ENCODE measurements around the gene TC2N. TPM values are rescaled to one million over a fixed set of nuclear protein-coding genes. Genes with fewer than 3 reads are reported as not detected.
A peak's percentile ranks its signal among the peaks of the same experiment; 100 is the strongest.

TC2N gene
- total RNA-seq, 1 experiment from 2014 or later, result 15.9 TPM

DNA sequence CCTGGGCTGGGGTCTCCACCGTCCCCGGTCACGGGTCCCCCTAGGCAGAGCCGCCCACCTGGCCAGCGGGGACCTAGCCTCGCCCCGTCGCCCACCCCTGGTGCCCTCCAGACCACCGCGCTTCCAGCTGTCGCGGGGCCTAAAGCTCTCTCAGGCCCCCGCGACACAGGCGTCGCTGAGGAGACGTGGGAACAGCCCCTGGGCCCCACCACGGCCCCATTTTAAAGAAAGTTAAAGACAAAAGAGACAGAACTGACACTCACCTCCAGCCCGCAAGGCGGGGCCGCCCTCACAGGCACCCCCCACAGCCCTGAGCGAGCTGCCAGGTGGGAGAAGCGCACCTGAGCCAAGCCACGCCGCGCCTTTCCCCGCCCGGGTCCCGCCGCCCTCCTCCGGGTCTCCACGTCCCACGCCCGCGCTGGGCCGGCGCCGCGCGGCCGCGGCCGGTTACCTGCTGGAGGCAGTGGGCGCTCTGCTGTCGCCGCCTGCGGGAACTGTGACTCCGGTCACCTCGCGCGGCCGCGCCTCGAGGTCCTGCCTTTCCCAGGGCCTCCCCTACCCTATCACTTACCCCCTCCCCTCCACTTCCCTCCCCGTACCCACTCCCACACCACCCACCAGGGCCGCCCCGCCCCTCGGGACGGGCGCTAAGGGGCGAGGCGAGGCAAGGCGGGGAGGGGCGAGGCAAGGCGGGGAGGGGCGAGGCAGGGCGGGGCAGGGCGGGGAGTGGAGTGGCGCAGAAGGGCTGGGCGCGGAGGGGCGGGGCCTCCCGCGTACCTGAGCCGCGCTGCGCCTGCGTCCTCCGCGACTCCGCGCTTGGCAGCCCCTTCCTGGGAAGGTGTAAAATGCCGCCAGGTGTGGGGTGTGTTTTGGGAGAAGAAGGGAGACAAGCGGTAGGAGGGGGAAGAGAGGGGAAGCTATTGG, 31.2 kb downstream of the TC2N start:
- Histone ChIP-seq H3K4me1 (ENCODE audit: control insufficient read depth in 1 of 2, insufficient read depth in 2 of 2, low read length in 2 of 2) (peaks cover 5 to 15% of the 10 kb centered on the region in 2 experiments; a peak in 3 of 4 replicates), H3K27ac (ENCODE audit: low read depth, low read length) (no peak overlapping the region; the same call in 1 of the 2 replicates), H3K9me3 (ENCODE audit: control insufficient read depth in 1 of 2, insufficient read depth in 1 of 2, low read depth in 1 of 2, low read length in 2 of 2) (no peaks in the 10 kb centered on the region), H4K20me1 (ENCODE audit: insufficient read depth) (no peaks in the 10 kb centered on the region), H3K4me3 (replicated peaks in 1 of 2; ENCODE audit: low read depth in 1 of 2, low read length in 2 of 2) (peak overlapping the region; percentile 52 to 66), H3K9ac (ENCODE audit: low read length) (peak overlapping the region; percentile 58), H3K79me2 (ENCODE audit: insufficient read depth, low read length) (no peaks in the 10 kb centered on the region), H3K27me3 (ENCODE audit: insufficient read depth, low read length) (peaks cover 16% of the 10 kb centered on the region; the same call in 1 of the 2 replicates), H3K36me3 (ENCODE audit: control insufficient read depth in 1 of 2, insufficient read depth in 2 of 2, low read length in 2 of 2) (no peaks in the 10 kb centered on the region), H3K4me2 (ENCODE audit: low read length) (peak overlapping the region; percentile 86), H2AFZ (ENCODE audit: low read depth, low read length, poor library complexity, severe bottlenecking) (peak overlapping the region; percentile 27), H3K9me2 (ENCODE audit: insufficient read depth) (no peaks in the 10 kb centered on the region)
- RAD21 ChIA-PET (ENCODE audit: low non-redundant PET in 1 of 2, low total read pairs in 2 of 2, uncharacterized antibody in 2 of 2, unreplicated experiment in 2 of 2), result no interaction called here
- peak; percentile 56 for DNase-seq (ENCODE audit: low read depth, low spot score)
- ATAC-seq, result peak; percentile 97
- intact Hi-C loops (cut with micrococcal nuclease), result no loop called here
- CTCF ChIA-PET, result no interaction called here
- no TSS peak for BruUV-seq (replicated peaks)
- TF ChIP-seq ZFX (IDR thresholded peaks at IDR 0.05) (peak; percentile 44; the same call in 1 of the 2 replicates), RAD21 (IDR thresholded peaks at IDR 0.05; ENCODE audit: low read depth) (no peak), EZH2phosphoT487 (IDR thresholded peaks at IDR 0.05; ENCODE audit: borderline replicate concordance) (peak; percentile 98; the same call in 1 of the 2 replicates), EZH2 (IDR thresholded peaks at IDR 0.05) (0 out of 2 replicates have a peak, but pooled peaks have one; percentile 42), POLR2AphosphoS5 (IDR thresholded peaks at IDR 0.05; ENCODE audit: low read depth, low read length) (peak; percentile 81), EGR1 (IDR thresholded peaks at IDR 0.05; ENCODE audit: low read depth) (no peak), SRF (IDR thresholded peaks at IDR 0.05; ENCODE audit: low read depth) (no peak), CEBPB (IDR thresholded peaks at IDR 0.05; ENCODE audit: low read depth) (no peak), ELF1 (IDR thresholded peaks at IDR 0.05; ENCODE audit: borderline replicate concordance, low read depth) (no peak), FOSL1 (IDR thresholded peaks at IDR 0.05; ENCODE audit: low read depth) (no peak), ATF3 (IDR thresholded peaks at IDR 0.05) (no peak)
- TF ChIP-seq, protein P1, sequence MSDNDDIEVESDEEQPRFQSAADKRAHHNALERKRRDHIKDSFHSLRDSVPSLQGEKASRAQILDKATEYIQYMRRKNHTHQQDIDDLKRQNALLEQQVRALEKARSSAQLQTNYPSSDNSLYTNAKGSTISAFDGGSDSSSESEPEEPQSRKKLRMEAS (IDR thresholded peaks at IDR 0.05), result peak; percentile 15; the same call in 1 of the 2 replicates
- POLR2A ChIA-PET, result no interaction called here
